ENCODE data around the gene SLC25A40.
"Not testable (repeated sequence)": the region's sequence is repeated elsewhere in the genome, so short reads cannot be mapped to it uniquely, and the experiment has no call there.

SLC25A40 gene

GRCh38 chr7:87866089-87866488, 10.1 kb downstream of the SLC25A40 start:
- H3K4me3 ChIP-seq (ENCODE audit: low read length): no peak overlapping the region
- H3K9me3 ChIP-seq (ENCODE audit: control insufficient read depth, low read depth, low read length): no peaks in the 10 kb centered on the region
- no peak overlapping the region for H3K27ac ChIP-seq (ENCODE audit: low read length)
- no peaks in the 10 kb centered on the region for H3K4me1 ChIP-seq (ENCODE audit: control insufficient read depth, low read depth, low read length)
- no peaks in the 10 kb centered on the region for H3K36me3 ChIP-seq (ENCODE audit: control insufficient read depth, low read depth, low read length)
- H3K9ac ChIP-seq (ENCODE audit: low read length): no peak overlapping the region
- H3K27me3 ChIP-seq (ENCODE audit: control insufficient read depth, insufficient read depth, low read length): no peaks in the 10 kb centered on the region

DNA sequence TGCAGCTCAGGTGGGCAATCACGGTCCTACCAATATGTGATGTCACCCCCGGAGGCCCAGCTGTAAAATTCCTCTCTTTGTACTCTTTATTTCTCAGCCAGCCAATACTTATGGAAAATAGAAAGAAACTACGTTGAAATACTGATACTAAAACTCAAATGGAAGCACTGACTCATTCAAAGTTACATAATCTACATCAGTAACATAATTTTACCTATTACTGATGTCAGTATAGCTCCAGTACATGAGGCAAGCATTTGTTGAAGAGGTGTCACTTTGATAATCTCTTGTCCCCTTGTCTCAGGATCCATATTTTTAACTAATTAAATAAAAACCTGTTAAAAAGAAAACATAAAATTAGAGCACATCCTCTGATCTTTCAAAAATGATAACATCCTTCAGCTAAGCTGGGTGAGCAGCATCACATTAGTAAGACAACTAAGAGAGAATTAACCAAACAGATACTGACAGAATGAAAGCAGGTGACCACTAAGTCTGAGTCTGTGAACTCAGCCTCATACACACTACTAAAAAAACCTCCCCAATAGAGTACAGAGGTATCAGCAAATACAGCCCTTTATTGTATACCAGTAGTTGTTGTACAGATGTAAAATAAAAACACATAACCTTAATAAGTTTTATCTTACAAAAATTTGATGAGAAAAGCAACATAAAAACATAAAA, 17.6 kb downstream of the SLC25A40 start:
- peaks cover 3% of the 10 kb centered on the region for H3K4me1 ChIP-seq (ENCODE audit: control insufficient read depth, low read depth, low read length)
- no peak overlapping the region for H3K4me3 ChIP-seq (ENCODE audit: low read length)
- H3K27ac ChIP-seq (ENCODE audit: low read length): no peak overlapping the region
- peaks cover 18% of the 10 kb centered on the region for H3K36me3 ChIP-seq (ENCODE audit: control insufficient read depth, low read depth, low read length)
- H3K27me3 ChIP-seq (ENCODE audit: control insufficient read depth, insufficient read depth, low read length): no peaks in the 10 kb centered on the region
- no peak overlapping the region for H3K9ac ChIP-seq (ENCODE audit: low read length)
- no peaks in the 10 kb centered on the region for H3K9me3 ChIP-seq (ENCODE audit: control insufficient read depth, low read depth, low read length)

GRCh38 chr7:87853237-87853864, 22.8 kb downstream of the SLC25A40 start:
- Histone ChIP-seq H3K4me3 (ENCODE audit: low read length) (no peak overlapping the region), H3K4me1 (ENCODE audit: control insufficient read depth, low read depth, low read length) (peaks cover 3% of the 10 kb centered on the region), H3K9me3 (ENCODE audit: control insufficient read depth, low read depth, low read length) (no peaks in the 10 kb centered on the region), H3K27me3 (ENCODE audit: control insufficient read depth, insufficient read depth, low read length) (no peaks in the 10 kb centered on the region), H3K36me3 (ENCODE audit: control insufficient read depth, low read depth, low read length) (peaks cover 18% of the 10 kb centered on the region), H3K9ac (ENCODE audit: low read length) (no peak overlapping the region), H3K27ac (ENCODE audit: low read length) (no peak overlapping the region)

GRCh38 chr7:87852306-87852705, 23.9 kb downstream of the SLC25A40 start:
- peaks cover 13% of the 10 kb centered on the region for H3K36me3 ChIP-seq (ENCODE audit: control insufficient read depth, low read depth, low read length)
- H3K4me1 ChIP-seq (ENCODE audit: control insufficient read depth, low read depth, low read length): peaks cover 3% of the 10 kb centered on the region

DNA sequence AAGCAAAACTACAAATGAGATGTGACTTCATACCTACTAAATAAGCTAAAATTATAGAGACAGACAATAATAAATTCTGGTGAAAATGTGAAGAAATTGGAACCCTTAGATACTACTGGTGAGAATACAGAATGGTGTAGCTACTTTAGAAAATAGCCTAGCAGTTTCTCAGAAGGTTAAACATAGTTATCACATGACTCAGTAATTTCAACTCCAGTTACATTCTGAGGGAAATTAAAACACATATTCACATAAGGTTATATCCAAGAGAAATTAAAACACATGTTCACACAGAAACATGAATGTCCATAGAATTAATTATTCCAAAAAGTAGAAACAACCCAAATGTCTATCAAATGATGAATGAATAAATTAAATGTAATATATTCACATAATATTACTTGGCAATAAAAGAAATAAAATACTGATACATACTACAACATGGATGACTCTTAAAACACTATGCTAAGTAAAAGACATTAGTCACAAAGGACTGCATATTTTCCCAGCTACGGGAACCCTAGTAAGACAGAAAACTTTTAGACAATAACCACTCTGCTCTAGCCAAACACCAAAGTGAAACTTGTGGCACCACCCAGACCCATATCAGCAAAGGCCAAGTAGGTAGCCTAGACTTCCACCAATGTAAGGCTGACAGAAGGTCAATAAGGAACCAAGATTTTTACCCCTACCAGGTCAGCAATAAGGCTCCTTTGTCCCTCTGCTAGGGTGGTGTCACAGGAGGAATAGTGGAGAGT, 25.1 kb downstream of the SLC25A40 start:
- peaks cover 15% of the 10 kb centered on the region for H3K36me3 ChIP-seq (ENCODE audit: control insufficient read depth, low read depth, low read length)
- no peaks in the 10 kb centered on the region for H3K27me3 ChIP-seq (ENCODE audit: control insufficient read depth, insufficient read depth, low read length)
- H3K4me1 ChIP-seq (ENCODE audit: control insufficient read depth, low read depth, low read length): peaks cover under 1% of the 10 kb centered on the region
- no peak overlapping the region for H3K4me3 ChIP-seq (ENCODE audit: low read length)
- H3K27ac ChIP-seq (ENCODE audit: low read length): no peak overlapping the region
- no peaks in the 10 kb centered on the region for H3K9me3 ChIP-seq (ENCODE audit: control insufficient read depth, low read depth, low read length)
- no peak overlapping the region for H3K9ac ChIP-seq (ENCODE audit: low read length)

More at GRCh38 chr7:87852306-87852705, 23.9 kb downstream of the SLC25A40 start:
- Histone ChIP-seq H3K27ac (ENCODE audit: low read length) (no peak overlapping the region), H3K4me3 (ENCODE audit: low read length) (no peak overlapping the region), H3K9ac (ENCODE audit: low read length) (no peak overlapping the region), H3K27me3 (ENCODE audit: control insufficient read depth, insufficient read depth, low read length) (no peaks in the 10 kb centered on the region), H3K9me3 (ENCODE audit: control insufficient read depth, low read depth, low read length) (no peaks in the 10 kb centered on the region)

DNA sequence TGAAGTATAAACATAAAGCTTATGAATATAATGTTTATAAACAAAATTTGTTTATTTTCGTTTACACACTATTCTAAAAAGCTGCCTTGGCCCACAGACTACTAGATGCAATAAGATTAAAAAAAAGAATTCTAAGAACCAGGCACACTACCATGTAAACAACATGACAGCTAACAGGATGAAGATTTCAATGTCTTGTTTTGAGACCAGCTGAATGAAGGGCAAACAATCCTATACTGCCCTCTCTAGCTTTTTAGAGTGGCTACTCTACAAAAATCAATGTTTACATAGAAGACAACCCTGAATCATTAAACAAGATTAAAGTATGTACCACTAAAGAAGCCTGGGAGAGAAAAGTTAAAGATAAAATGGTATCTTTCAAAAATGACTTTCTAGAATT, 38.6 kb downstream of the SLC25A40 start:
- H3K9ac ChIP-seq (ENCODE audit: low read length): no peak overlapping the region
- H3K4me3 ChIP-seq (ENCODE audit: low read length): no peak overlapping the region
- H3K27ac ChIP-seq (ENCODE audit: low read length): no peak overlapping the region
- no peaks in the 10 kb centered on the region for H3K36me3 ChIP-seq (ENCODE audit: control insufficient read depth, low read depth, low read length)
- no peaks in the 10 kb centered on the region for H3K4me1 ChIP-seq (ENCODE audit: control insufficient read depth, low read depth, low read length)
- H3K27me3 ChIP-seq (ENCODE audit: control insufficient read depth, insufficient read depth, low read length): no peaks in the 10 kb centered on the region
- H3K9me3 ChIP-seq (ENCODE audit: control insufficient read depth, low read depth, low read length): no peaks in the 10 kb centered on the region

DNA sequence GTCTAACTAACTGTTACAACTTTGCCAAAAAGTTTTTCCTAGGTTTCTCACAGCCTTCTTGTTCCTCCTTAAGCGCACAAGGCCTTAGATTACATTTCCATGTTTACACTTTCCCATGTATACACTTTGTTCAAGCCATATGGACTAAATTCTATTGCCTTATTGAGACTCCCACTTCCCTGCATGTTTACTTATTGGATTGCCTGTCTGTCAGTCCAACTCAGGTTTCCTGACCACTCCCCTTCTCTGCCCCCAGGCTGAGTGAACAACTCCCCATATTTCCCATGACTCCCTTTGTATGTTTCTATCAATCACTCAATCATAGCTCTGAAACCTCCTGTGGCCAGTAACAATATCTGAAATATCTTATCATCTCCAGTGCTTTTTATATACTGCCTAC, 43.0 kb downstream of the SLC25A40 start:
- Histone ChIP-seq H3K4me1 (ENCODE audit: control insufficient read depth, low read depth, low read length) (no peaks in the 10 kb centered on the region), H3K36me3 (ENCODE audit: control insufficient read depth, low read depth, low read length) (no peaks in the 10 kb centered on the region), H3K4me3 (ENCODE audit: low read length) (no peak overlapping the region), H3K27ac (ENCODE audit: low read length) (no peak overlapping the region), H3K9ac (ENCODE audit: low read length) (no peak overlapping the region), H3K27me3 (ENCODE audit: control insufficient read depth, insufficient read depth, low read length) (no peaks in the 10 kb centered on the region), H3K9me3 (ENCODE audit: control insufficient read depth, low read depth, low read length) (no peaks in the 10 kb centered on the region)

DNA sequence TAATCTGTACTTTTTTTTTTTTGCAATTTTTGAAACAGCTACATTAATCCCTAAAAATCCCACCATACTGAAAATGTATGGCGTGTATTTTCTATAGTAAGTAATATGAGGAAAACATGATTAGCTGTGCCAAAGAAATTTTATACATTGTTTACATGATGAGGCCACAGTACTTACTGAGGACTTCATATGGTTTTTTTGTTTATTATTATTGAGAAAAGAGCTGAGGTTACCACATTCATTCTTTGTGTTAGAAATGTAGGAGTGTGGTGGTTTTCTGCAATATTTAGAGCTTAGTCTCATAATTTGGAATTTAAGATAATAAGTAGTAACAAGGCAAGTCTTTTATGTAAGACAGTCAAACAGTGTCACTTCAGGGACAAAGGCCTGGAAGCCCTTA, 45.1 kb downstream of the SLC25A40 start:
- Histone ChIP-seq H3K4me1 (ENCODE audit: control insufficient read depth, low read depth, low read length) (no peaks in the 10 kb centered on the region), H3K27ac (ENCODE audit: low read length) (no peak overlapping the region), H3K36me3 (ENCODE audit: control insufficient read depth, low read depth, low read length) (no peaks in the 10 kb centered on the region), H3K27me3 (ENCODE audit: control insufficient read depth, insufficient read depth, low read length) (no peaks in the 10 kb centered on the region), H3K9ac (ENCODE audit: low read length) (no peak overlapping the region), H3K9me3 (ENCODE audit: control insufficient read depth, low read depth, low read length) (peaks cover 3% of the 10 kb centered on the region), H3K4me3 (ENCODE audit: low read length) (no peak overlapping the region)

- not testable (repeated sequence) for H3K27me3 ChIP-seq (ENCODE audit: control insufficient read depth, insufficient read depth, low read length); H3K4me1 ChIP-seq (ENCODE audit: control insufficient read depth, low read depth, low read length); H3K27ac ChIP-seq (ENCODE audit: low read length); H3K4me3 ChIP-seq (ENCODE audit: low read length); H3K9ac ChIP-seq (ENCODE audit: low read length); H3K36me3 ChIP-seq (ENCODE audit: control insufficient read depth, low read depth, low read length)
- H3K9me3 ChIP-seq (ENCODE audit: control insufficient read depth, low read depth, low read length): peaks cover 15% of the 10 kb centered on the region
Observed at GRCh38 chr7:87828383-87828782, 47.8 kb downstream of the SLC25A40 start.

- peaks cover 15% of the 10 kb centered on the region for H3K9me3 ChIP-seq (ENCODE audit: control insufficient read depth, low read depth, low read length)
- H3K36me3 ChIP-seq (ENCODE audit: control insufficient read depth, low read depth, low read length); H3K27me3 ChIP-seq (ENCODE audit: control insufficient read depth, insufficient read depth, low read length); H3K4me1 ChIP-seq (ENCODE audit: control insufficient read depth, low read depth, low read length); H3K27ac ChIP-seq (ENCODE audit: low read length); H3K4me3 ChIP-seq (ENCODE audit: low read length); H3K9ac ChIP-seq (ENCODE audit: low read length): not testable (repeated sequence)
Observed at GRCh38 chr7:87825369-87825768, 50.8 kb downstream of the SLC25A40 start.

GRCh38 chr7:87822056-87822455, 54.1 kb downstream of the SLC25A40 start:
- not testable (repeated sequence) for H3K27me3 ChIP-seq (ENCODE audit: control insufficient read depth, insufficient read depth, low read length); H3K27ac ChIP-seq (ENCODE audit: low read length); H3K36me3 ChIP-seq (ENCODE audit: control insufficient read depth, low read depth, low read length); H3K4me1 ChIP-seq (ENCODE audit: control insufficient read depth, low read depth, low read length); H3K4me3 ChIP-seq (ENCODE audit: low read length); H3K9ac ChIP-seq (ENCODE audit: low read length)
- H3K9me3 ChIP-seq (ENCODE audit: control insufficient read depth, low read depth, low read length): peaks cover 15% of the 10 kb centered on the region
